KMS-11 (cell line): ENCODE data around the gene CACNA1D.

Experiments
- H2AFZ ChIP-seq: fragments of 200-600 bp; sonication (generic); 2 replicates; pipeline ENCODE4 v1.6.1; 2016; ENCODE audit warnings: antibody characterized with exemption, mixed run types, low read depth
- H3K27ac ChIP-seq: fragments of 200-600 bp; sonication (generic); 2 replicates; pipeline ENCODE4 v1.6.1; 2016; ENCODE audit warnings: mild to moderate bottlenecking, mixed run types
- H3K27me3 ChIP-seq: fragments of 200-600 bp; sonication (generic); 2 replicates; pipeline ENCODE4 v1.6.1; 2017; ENCODE audit warnings: mild to moderate bottlenecking, low read depth, mixed run types, moderate library complexity; ENCODE audit not compliant: insufficient read depth
- H3K36me3 ChIP-seq: fragments of 200-600 bp; sonication (generic); 2 replicates; pipeline ENCODE4 v1.6.1; 2017; ENCODE audit warnings: mild to moderate bottlenecking, mixed run types; ENCODE audit not compliant: insufficient read depth
- H3K4me1 ChIP-seq: fragments of 200-600 bp; sonication (generic); 2 replicates; pipeline ENCODE4 v1.6.1; 2016; ENCODE audit warnings: mild to moderate bottlenecking, low read depth, mixed run types; ENCODE audit not compliant: poor library complexity, severe bottlenecking
- H3K4me2 ChIP-seq: fragments of 200-600 bp; sonication (generic); 2 replicates; pipeline ENCODE4 v1.7.0; 2016; ENCODE audit warnings: mild to moderate bottlenecking, mixed run types
- H3K4me3 ChIP-seq: fragments of 200-600 bp; sonication (generic); IDR thresholded peaks from 2 replicates; pipeline ENCODE4 v1.6.1; 2017; ENCODE audit warnings: low read depth, low read length, mixed read lengths; ENCODE audit not compliant: insufficient read depth
- H3K79me2 ChIP-seq: fragments of 200-600 bp; sonication (generic); 2 replicates; pipeline ENCODE4 v1.6.1; 2016; ENCODE audit warnings: low read depth, mixed run types; ENCODE audit not compliant: insufficient read depth
- H3K9ac ChIP-seq: fragments of 200-600 bp; sonication (generic); 2 replicates; pipeline ENCODE4 v1.6.1; 2016; ENCODE audit warnings: mild to moderate bottlenecking, mixed run types
- H4K20me1 ChIP-seq: fragments of 200-600 bp; sonication (generic); 2 replicates; pipeline ENCODE4 v1.6.1; 2016; ENCODE audit warnings: mild to moderate bottlenecking, mixed run types; ENCODE audit not compliant: insufficient read depth
- CTCF ChIP-seq: fragments of 200-600 bp; sonication (generic); conservative IDR thresholded peaks from 2 replicates; pipeline ENCODE4 v1.6.1; 2017; ENCODE audit warnings: low read depth, mild to moderate bottlenecking, antibody characterized with exemption, low read length, moderate library complexity, mixed read lengths

Gene CACNA1D

GRCh38 chr3:53791317-53791716 lies 296.9 kb downstream of the CACNA1D start:
- H3K27ac ChIP-seq = no peak overlapping the region
- no peak for TF ChIP-seq CTCF
- no peak overlapping the region for H3K9ac ChIP-seq
- H3K4me3 ChIP-seq = no peak overlapping the region
- H3K27me3 ChIP-seq = no peaks in the 10 kb centered on the region
- no peaks in the 10 kb centered on the region for H4K20me1 ChIP-seq
- no peaks in the 10 kb centered on the region for H3K4me1 ChIP-seq
- H3K4me2 ChIP-seq = no peak overlapping the region
- H3K36me3 ChIP-seq = no peaks in the 10 kb centered on the region
- H3K79me2 ChIP-seq = no peaks in the 10 kb centered on the region
- H2AFZ ChIP-seq = no peak overlapping the region

GRCh38 chr3:53792866-53793265 lies 298.5 kb downstream of the CACNA1D start:
- H3K36me3 ChIP-seq = no peaks in the 10 kb centered on the region
- TF ChIP-seq CTCF = no peak
- H3K79me2 ChIP-seq = no peaks in the 10 kb centered on the region
- no peaks in the 10 kb centered on the region for H3K27me3 ChIP-seq
- H3K4me3 ChIP-seq = no peak overlapping the region
- no peak overlapping the region for H3K9ac ChIP-seq
- H4K20me1 ChIP-seq = no peaks in the 10 kb centered on the region
- H3K4me1 ChIP-seq = no peaks in the 10 kb centered on the region
- H3K27ac ChIP-seq = no peak overlapping the region
- H2AFZ ChIP-seq = no peak overlapping the region
- no peak overlapping the region for H3K4me2 ChIP-seq

GRCh38 chr3:53794597-53794996 lies 300.2 kb downstream of the CACNA1D start:
- Histone ChIP-seq H3K4me3 (no peak overlapping the region), H3K36me3 (no peaks in the 10 kb centered on the region), H3K9ac (no peak overlapping the region), H3K27ac (no peak overlapping the region), H2AFZ (no peak overlapping the region), H4K20me1 (no peaks in the 10 kb centered on the region), H3K27me3 (no peaks in the 10 kb centered on the region), H3K4me2 (no peak overlapping the region), H3K79me2 (no peaks in the 10 kb centered on the region), H3K4me1 (no peaks in the 10 kb centered on the region)
- no peak for TF ChIP-seq CTCF

GRCh38 chr3:53795176-53795575 lies 300.8 kb downstream of the CACNA1D start:
- Histone ChIP-seq H4K20me1 (no peaks in the 10 kb centered on the region), H3K36me3 (no peaks in the 10 kb centered on the region), H2AFZ (no peak overlapping the region), H3K4me3 (no peak overlapping the region), H3K27ac (no peak overlapping the region), H3K4me1 (no peaks in the 10 kb centered on the region), H3K79me2 (no peaks in the 10 kb centered on the region), H3K4me2 (no peak overlapping the region), H3K9ac (no peak overlapping the region), H3K27me3 (no peaks in the 10 kb centered on the region)
- no peak for TF ChIP-seq CTCF
